Esophagus squamous epithelium (tissue), 4 donors: Measurements from ENCODE around the gene NADK2.

Source experiments
- POLR2A ChIP-seq, 4 donors: fragments of 450-650 bp; IDR thresholded peaks; one replicate each; pipeline ENCODE4 v1.6.1; 2017; ENCODE audit warnings: antibody characterized with exemption in 4 of 4, mild to moderate bottlenecking in 4 of 4, moderate library complexity in 3 of 4
- TF ChIP-seq, protein P1 (sequence below), 6 experiments: fragments of 450-650 bp in 4 of 6; fragments of 200-600 bp in 2 of 6; sonication (generic) in 2 of 6; IDR thresholded peaks; one replicate each; pipeline ENCODE4 v1.5.1; 2016 to 2019; ENCODE audit warnings: antibody characterized with exemption in 6 of 6, mild to moderate bottlenecking in 4 of 6, moderate library complexity in 4 of 6

DNA sequence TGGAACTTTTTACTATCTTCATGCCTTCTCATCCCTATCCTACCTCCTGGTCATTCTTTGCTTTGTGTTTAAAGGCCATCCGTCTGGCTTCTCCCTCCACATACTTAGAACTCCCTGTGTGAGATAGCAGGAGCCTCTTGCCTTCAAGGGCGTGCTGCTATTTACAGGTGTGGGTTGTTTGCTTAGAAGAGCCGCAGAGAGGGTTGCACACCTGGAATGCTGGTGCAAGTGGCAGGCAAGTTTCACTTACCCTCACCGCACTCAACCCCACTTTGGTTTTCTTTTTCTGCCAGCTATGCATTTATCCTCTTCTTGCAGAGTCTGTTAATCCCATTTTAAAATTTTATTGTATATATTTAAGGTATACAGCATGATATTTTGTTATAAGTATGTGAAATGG, 77.3 kb downstream of the NADK2 start:
- TF ChIP-seq, protein P1, sequence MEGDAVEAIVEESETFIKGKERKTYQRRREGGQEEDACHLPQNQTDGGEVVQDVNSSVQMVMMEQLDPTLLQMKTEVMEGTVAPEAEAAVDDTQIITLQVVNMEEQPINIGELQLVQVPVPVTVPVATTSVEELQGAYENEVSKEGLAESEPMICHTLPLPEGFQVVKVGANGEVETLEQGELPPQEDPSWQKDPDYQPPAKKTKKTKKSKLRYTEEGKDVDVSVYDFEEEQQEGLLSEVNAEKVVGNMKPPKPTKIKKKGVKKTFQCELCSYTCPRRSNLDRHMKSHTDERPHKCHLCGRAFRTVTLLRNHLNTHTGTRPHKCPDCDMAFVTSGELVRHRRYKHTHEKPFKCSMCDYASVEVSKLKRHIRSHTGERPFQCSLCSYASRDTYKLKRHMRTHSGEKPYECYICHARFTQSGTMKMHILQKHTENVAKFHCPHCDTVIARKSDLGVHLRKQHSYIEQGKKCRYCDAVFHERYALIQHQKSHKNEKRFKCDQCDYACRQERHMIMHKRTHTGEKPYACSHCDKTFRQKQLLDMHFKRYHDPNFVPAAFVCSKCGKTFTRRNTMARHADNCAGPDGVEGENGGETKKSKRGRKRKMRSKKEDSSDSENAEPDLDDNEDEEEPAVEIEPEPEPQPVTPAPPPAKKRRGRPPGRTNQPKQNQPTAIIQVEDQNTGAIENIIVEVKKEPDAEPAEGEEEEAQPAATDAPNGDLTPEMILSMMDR (IDR thresholded peaks at IDR 0.05), result no peak
- no peak for TF ChIP-seq POLR2A (IDR thresholded peaks at IDR 0.05)
